Mesendoderm (in vitro differentiated cells): ENCODE results near the gene LYPD8. TPM values are rescaled to one million over a fixed set of nuclear protein-coding genes. Genes with fewer than 3 reads are reported as not detected.
"Not testable (repeated sequence)": the region's sequence is repeated elsewhere in the genome, so short reads cannot be mapped to it uniquely, and the experiment has no call there.

ENCODE experiments used
- DNase-seq: peaks from one replicate; pipeline ENCODE4 v3.0.0; 2013
- H2AK5ac ChIP-seq: 2 replicates; pipeline ENCODE4 v1.6.1; 2013; ENCODE audit warnings: low read length, inconsistent platforms
- H2BK120ac ChIP-seq: 2 replicates; pipeline ENCODE4 v1.6.1; 2013; ENCODE audit warnings: low read depth, mild to moderate bottlenecking, low read length, moderate library complexity, mixed read lengths
- H2BK15ac ChIP-seq: replicated peaks from 2 replicates; pipeline ENCODE4 v1.6.1; 2013; ENCODE audit warnings: low read depth, mild to moderate bottlenecking, moderate library complexity
- H2BK5ac ChIP-seq: 2 replicates; pipeline ENCODE4 v1.6.1; 2013; ENCODE audit warnings: low read length, inconsistent platforms
- H3K18ac ChIP-seq: 2 replicates; pipeline ENCODE4 v1.6.1; 2013; ENCODE audit warnings: mild to moderate bottlenecking, low read length, mixed read lengths
- H3K23ac ChIP-seq: one replicate; pipeline ENCODE4 v1.6.1; 2013; ENCODE audit warnings: low read length
- H3K27ac ChIP-seq: 2 replicates; pipeline ENCODE4 v1.5.1; 2013; ENCODE audit warnings: low read depth, mild to moderate bottlenecking, inconsistent platforms, low read length, moderate library complexity
- H3K27me3 ChIP-seq: 2 replicates; pipeline ENCODE4 v1.6.1; 2013; ENCODE audit warnings: low read length, control low read depth, mild to moderate bottlenecking, inconsistent platforms; ENCODE audit not compliant: insufficient read depth, poor library complexity
- H3K36me3 ChIP-seq: 2 replicates; pipeline ENCODE4 v1.6.1; 2013; ENCODE audit warnings: low read length, inconsistent platforms; ENCODE audit not compliant: control insufficient read depth, insufficient read depth
- H3K4ac ChIP-seq: one replicate; pipeline ENCODE4 v1.6.1; 2013; ENCODE audit warnings: low read depth, mild to moderate bottlenecking, low read length, moderate library complexity
- H3K4me1 ChIP-seq: 2 replicates; pipeline ENCODE4 v1.6.1; 2013; ENCODE audit warnings: low read depth, low read length, inconsistent platforms; ENCODE audit not compliant: control insufficient read depth
- H3K4me2 ChIP-seq: 2 replicates; pipeline ENCODE4 v1.6.1; 2013; ENCODE audit warnings: low read length
- H3K4me3 ChIP-seq: 2 replicates; pipeline ENCODE4 v1.5.1; 2013; ENCODE audit warnings: mild to moderate bottlenecking, low read length
- H3K56ac ChIP-seq: one replicate; pipeline ENCODE4 v1.6.1; 2013; ENCODE audit warnings: low read length
- H3K79me1 ChIP-seq: 2 replicates; pipeline ENCODE4 v1.6.1; 2013; ENCODE audit warnings: low read length, inconsistent platforms
- H3K79me2 ChIP-seq: 2 replicates; pipeline ENCODE4 v1.6.1; 2013; ENCODE audit warnings: mild to moderate bottlenecking, low read length; ENCODE audit not compliant: control insufficient read depth, insufficient read depth
- H3K9ac ChIP-seq: 2 replicates; pipeline ENCODE4 v1.6.1; 2013; ENCODE audit warnings: low read length, inconsistent platforms
- H4K5ac ChIP-seq: one replicate; pipeline ENCODE4 v1.6.1; 2013; ENCODE audit warnings: low read length
- H4K8ac ChIP-seq: one replicate; pipeline ENCODE4 v1.6.1; 2013; ENCODE audit warnings: low read depth, mild to moderate bottlenecking, control low read depth, low read length, moderate library complexity
- WGBS: extraction: QIAGEN DNeasy Blood & Tissue Kit; methylation state at CpG from one replicate; pipeline ENCODE4 v1.1.7; 2013; ENCODE audit warnings: low lambda C conversion rate, missing lambda C conversion rate; ENCODE audit not compliant: insufficient coverage; ENCODE audit errors: extremely low coverage; 5-methylcytosine and 5-hydroxymethylcytosine counted together
- polyA plus RNA-seq, 2 experiments: library from polyadenylated mRNA; stranded (reverse); fragments of 200-250 nt; gene quantifications; one replicate each; pipeline ENCODE4 v1.2.3, GENCODE V29; 2013

LYPD8 gene
- polyA plus RNA-seq (2013, experiment 1 of 2): not detected
- not detected for polyA plus RNA-seq (2013, experiment 2 of 2)

GRCh38 chr1:248755517-248755916, at the start of gene LYPD8:
TSS of gene LYPD8 (minus strand) at chr1:248755759. CDS start at chr1:248751081, 4,678 bp downstream.
- no peak within 1 kb of the TSS for H3K56ac ChIP-seq
- H3K9ac ChIP-seq: no peak within 1 kb of the TSS
- no peak within 1 kb of the TSS for H2BK15ac ChIP-seq
- DNase-seq: no peak
- H3K18ac ChIP-seq: no peak within 1 kb of the TSS
- no peak within 1 kb of the TSS for H4K5ac ChIP-seq
- no peaks in the 10 kb centered on the region for H3K36me3 ChIP-seq
- no peak within 1 kb of the TSS for H3K27ac ChIP-seq
- no peaks in the 10 kb centered on the region for H3K27me3 ChIP-seq
- H3K79me2 ChIP-seq: no peaks in the 10 kb centered on the region
- no peak within 1 kb of the TSS for H2BK5ac ChIP-seq
- H3K23ac ChIP-seq: no peak within 1 kb of the TSS
- no peak within 1 kb of the TSS for H3K4me2 ChIP-seq
- WGBS: no CpG with 5 or more reads among the region's 6 CpGs
- H4K8ac ChIP-seq: no peak within 1 kb of the TSS
- H3K4me3 ChIP-seq: no peak within 1 kb of the TSS
- no peaks in the 10 kb centered on the region for H3K79me1 ChIP-seq
- H2BK120ac ChIP-seq: no peak within 1 kb of the TSS
- H2AK5ac ChIP-seq: no peak within 1 kb of the TSS
- H3K4ac ChIP-seq: no peak within 1 kb of the TSS
- H3K4me1 ChIP-seq: no peaks in the 10 kb centered on the region

GRCh38 chr1:248804771-248805681, 49.5 kb upstream of the LYPD8 start:
- H3K27me3 ChIP-seq: no peaks in the 10 kb centered on the region
- no peak overlapping the region for H4K8ac ChIP-seq
- H3K4me1 ChIP-seq: no peaks in the 10 kb centered on the region
- H3K79me1 ChIP-seq: no peaks in the 10 kb centered on the region
- no peak overlapping the region for H2AK5ac ChIP-seq
- H4K5ac ChIP-seq: no peak overlapping the region
- no peak overlapping the region for H3K4me2 ChIP-seq
- H3K56ac ChIP-seq: no peak overlapping the region
- no peak overlapping the region for H3K4ac ChIP-seq
- no peak overlapping the region for H2BK5ac ChIP-seq
- no peak overlapping the region for H2BK120ac ChIP-seq
- H3K27ac ChIP-seq: no peak overlapping the region
- no CpG with 5 or more reads among the region's 10 CpGs for WGBS
- no peaks in the 10 kb centered on the region for H3K36me3 ChIP-seq
- no peaks in the 10 kb centered on the region for H3K79me2 ChIP-seq
- no peak overlapping the region for H3K18ac ChIP-seq
- no peak overlapping the region for H2BK15ac ChIP-seq
- no peak overlapping the region for H3K9ac ChIP-seq
- no peak for DNase-seq
- H3K23ac ChIP-seq: no peak overlapping the region
- no peak overlapping the region for H3K4me3 ChIP-seq

GRCh38 chr1:248803501-248803900, 47.9 kb upstream of the LYPD8 start:
- H4K5ac ChIP-seq, H3K4me2 ChIP-seq, H3K27ac ChIP-seq, H3K23ac ChIP-seq, H3K4me3 ChIP-seq, DNase-seq, H3K18ac ChIP-seq, H3K79me2 ChIP-seq, H2BK15ac ChIP-seq, H3K56ac ChIP-seq, H3K4ac ChIP-seq, H2AK5ac ChIP-seq, H2BK120ac ChIP-seq, H3K9ac ChIP-seq, H3K79me1 ChIP-seq, H3K36me3 ChIP-seq, H3K4me1 ChIP-seq, H4K8ac ChIP-seq, H3K27me3 ChIP-seq, H2BK5ac ChIP-seq: not testable (repeated sequence)
- no CpG with 5 or more reads among the region's 15 CpGs for WGBS

- no peak overlapping the region for H3K56ac ChIP-seq
- no peak for DNase-seq
- H2BK15ac ChIP-seq: no peak overlapping the region
- H3K27ac ChIP-seq: no peak overlapping the region
- H3K79me1 ChIP-seq: no peaks in the 10 kb centered on the region
- no peak overlapping the region for H3K23ac ChIP-seq
- no peak overlapping the region for H4K8ac ChIP-seq
- no peak overlapping the region for H3K4me3 ChIP-seq
- no CpG with 5 or more reads among the region's 6 CpGs for WGBS
- no peak overlapping the region for H2BK5ac ChIP-seq
- no peak overlapping the region for H2AK5ac ChIP-seq
- no peak overlapping the region for H3K4me2 ChIP-seq
- H3K4ac ChIP-seq: no peak overlapping the region
- H4K5ac ChIP-seq: no peak overlapping the region
- H3K36me3 ChIP-seq: no peaks in the 10 kb centered on the region
- H3K79me2 ChIP-seq: no peaks in the 10 kb centered on the region
- no peaks in the 10 kb centered on the region for H3K27me3 ChIP-seq
- H2BK120ac ChIP-seq: no peak overlapping the region
- H3K18ac ChIP-seq: no peak overlapping the region
- no peaks in the 10 kb centered on the region for H3K4me1 ChIP-seq
- H3K9ac ChIP-seq: no peak overlapping the region
Measured at GRCh38 chr1:248802454-248802853, 46.9 kb upstream of the LYPD8 start.

- Histone ChIP-seq H2BK15ac (no peak overlapping the region), H3K4ac (no peak overlapping the region), H3K23ac (no peak overlapping the region), H3K36me3 (no peaks in the 10 kb centered on the region), H3K4me2 (no peak overlapping the region), H3K4me3 (no peak overlapping the region), H3K9ac (no peak overlapping the region), H2AK5ac (no peak overlapping the region), H4K8ac (no peak overlapping the region), H3K27me3 (no peaks in the 10 kb centered on the region), H3K18ac (no peak overlapping the region), H3K56ac (no peak overlapping the region), H4K5ac (no peak overlapping the region), H2BK5ac (no peak overlapping the region), H3K4me1 (no peaks in the 10 kb centered on the region), H3K79me1 (no peaks in the 10 kb centered on the region), H3K79me2 (no peaks in the 10 kb centered on the region), H3K27ac (no peak overlapping the region), H2BK120ac (no peak overlapping the region)
- DNase-seq: no peak
- no CpG with 5 or more reads among the region's 3 CpGs for WGBS
Measured at GRCh38 chr1:248800459-248800858, 44.9 kb upstream of the LYPD8 start.
